HCT116 (cell line): ENCODE results near the gene ADARB2. TPM values are rescaled to one million over a fixed set of nuclear protein-coding genes. Genes with fewer than 3 reads are reported as not detected.

Experiments used
- ATAC-seq: fragments of 200-7000 bp; cut with Tn5 transposase; 2 replicates; pipeline ENCODE4 v1.9.1; 2020; ENCODE audit warnings: mild to moderate bottlenecking, moderate library complexity
- BruUV-seq: library from RNA; stranded (reverse); fragments of 400-500 nt; replicated peaks from 2 replicates; lab custom pipeline; 2021; lab: Mats Ljungman, UMichigan
- CTCF ChIA-PET: fragments of 300-600 bp; sonication (Branson Sonifier 250); formaldehyde crosslinking; loops from one replicate; lab custom pipeline; 2021; ENCODE audit warnings: antibody characterized with exemption; lab: Charles Lee
- POLR2A ChIA-PET: fragments of 300-600, 350-600 bp; sonication (Branson Sonifier 250); formaldehyde crosslinking; loops from one replicate; lab custom pipeline; 2021; ENCODE audit warnings: antibody characterized with exemption; lab: Charles Lee
- RAD21 ChIA-PET, 2 experiments: fragments of 300-600 bp; sonication (Branson Sonifier 250); formaldehyde crosslinking; loops; one replicate each; lab custom pipeline; 2023; ENCODE audit warnings: low total read pairs in 2 of 2; ENCODE audit not compliant: uncharacterized antibody in 2 of 2, unreplicated experiment in 2 of 2, low non-redundant PET in 1 of 2; lab: Charles Lee
- DNase-seq: peaks from one replicate; pipeline ENCODE4 v3.0.0-alpha.2; 2010; ENCODE audit warnings: low read depth, low spot score
- H2AFZ ChIP-seq: fragments of 200-600 bp; shearing (Covaris generic), sonication (generic); 2 replicates; pipeline ENCODE4 v1.6.1; 2017; ENCODE audit warnings: low read depth, mixed run types, mixed read lengths, antibody characterized with exemption, low read length; ENCODE audit not compliant: poor library complexity, severe bottlenecking
- H3K27ac ChIP-seq: 2 replicates; pipeline ENCODE4 v1.5.1; 2012; ENCODE audit warnings: low read depth, low read length
- H3K27me3 ChIP-seq: fragments of 200-600 bp; sonication (generic); 2 replicates; pipeline ENCODE4 v1.6.1; 2016; ENCODE audit warnings: mixed run types, low read length, mixed read lengths; ENCODE audit not compliant: insufficient read depth
- H3K36me3 ChIP-seq, 2 experiments: fragments of 200-500 bp in 1 of 2; fragments of 200-600 bp in 1 of 2; sonication (Bioruptor generic) in 1 of 2; sonication (generic) in 1 of 2; 2 replicates each; pipeline versions ENCODE4 v1.5.1 to v1.6.1; 2014 to 2016; ENCODE audit warnings: low read length in 2 of 2, inconsistent platforms in 1 of 2, mixed read lengths in 1 of 2, mixed run types in 1 of 2; ENCODE audit not compliant: insufficient read depth in 2 of 2, control insufficient read depth in 1 of 2
- H3K4me1 ChIP-seq, 2 experiments: fragments of 200-600 bp in 1 of 2; sonication (generic) in 1 of 2; 2 replicates each; pipeline versions ENCODE4 v1.5.1 to v1.6.1; 2012 to 2017; ENCODE audit warnings: low read length in 2 of 2, inconsistent platforms in 1 of 2, mild to moderate bottlenecking in 1 of 2, mixed read lengths in 1 of 2, mixed run types in 1 of 2, moderate library complexity in 1 of 2; ENCODE audit not compliant: insufficient read depth in 2 of 2, control insufficient read depth in 1 of 2
- H3K4me2 ChIP-seq: fragments of 200-600 bp; sonication (generic); 2 replicates; pipeline ENCODE4 v1.6.1; 2017; ENCODE audit warnings: mixed run types, low read length, mixed read lengths
- H3K4me3 ChIP-seq, 2 experiments: fragments of 200-600 bp in 1 of 2; sonication (generic) in 1 of 2; replicated peaks in 1 of 2; 2 replicates each; pipeline ENCODE4 v1.5.1; 2011 to 2016; ENCODE audit warnings: low read length in 2 of 2, control low read depth in 1 of 2, low read depth in 1 of 2, mild to moderate bottlenecking in 1 of 2, mixed read lengths in 1 of 2, mixed run types in 1 of 2
- H3K79me2 ChIP-seq: fragments of 200-600 bp; sonication (generic); 2 replicates; pipeline ENCODE4 v1.6.1; 2017; ENCODE audit warnings: mild to moderate bottlenecking, mixed run types, low read length, moderate library complexity, mixed read lengths; ENCODE audit not compliant: insufficient read depth
- H3K9ac ChIP-seq: fragments of 200-600 bp; sonication (generic); 2 replicates; pipeline ENCODE4 v1.6.1; 2016; ENCODE audit warnings: low read length, mixed read lengths
- H3K9me2 ChIP-seq: fragments of 200-600 bp; sonication (generic), shearing (Covaris generic); 2 replicates; pipeline ENCODE4 v1.6.1; 2017; ENCODE audit warnings: mixed run types, mild to moderate bottlenecking, moderate library complexity; ENCODE audit not compliant: insufficient read depth
- H3K9me3 ChIP-seq, 2 experiments: fragments of 200-500 bp in 1 of 2; fragments of 200-600 bp in 1 of 2; sonication (Bioruptor generic) in 1 of 2; sonication (generic) in 1 of 2; 2 replicates each; pipeline ENCODE4 v1.6.1; 2014 to 2017; ENCODE audit warnings: low read length in 2 of 2, mixed read lengths in 2 of 2, inconsistent platforms in 1 of 2, low read depth in 1 of 2, mild to moderate bottlenecking in 1 of 2, mixed run types in 1 of 2, moderate library complexity in 1 of 2; ENCODE audit not compliant: control insufficient read depth in 1 of 2, insufficient read depth in 1 of 2
- H4K20me1 ChIP-seq: fragments of 200-600 bp; sonication (generic), shearing (Covaris generic); 2 replicates; pipeline ENCODE4 v1.6.1; 2017; ENCODE audit warnings: mixed run types, mild to moderate bottlenecking, moderate library complexity; ENCODE audit not compliant: insufficient read depth
- ATF3 ChIP-seq: IDR thresholded peaks from 2 replicates; pipeline ENCODE4 v1.6.1; 2012
- CEBPB ChIP-seq: IDR thresholded peaks from 2 replicates; pipeline ENCODE4 v1.6.1; 2012; ENCODE audit warnings: low read depth
- CTCF ChIP-seq, 3 experiments: fragments of 200-600 bp in 1 of 3; sonication (generic) in 1 of 3; IDR thresholded peaks in 2 of 3; conservative IDR thresholded peaks in 1 of 3; 2 replicates each; pipeline ENCODE4 v1.5.1; 2012 to 2017; ENCODE audit warnings: low read depth in 2 of 3, low read length in 2 of 3, antibody characterized with exemption in 1 of 3, borderline replicate concordance in 1 of 3, control low read depth in 1 of 3, mild to moderate bottlenecking in 1 of 3, mixed read lengths in 1 of 3, mixed run types in 1 of 3, moderate library complexity in 1 of 3; ENCODE audit not compliant: insufficient read depth in 1 of 3
- EGR1 ChIP-seq: IDR thresholded peaks from 2 replicates; pipeline ENCODE4 v1.6.1; 2012; ENCODE audit warnings: low read depth
- ELF1 ChIP-seq: IDR thresholded peaks from 2 replicates; pipeline ENCODE4 v1.6.1; 2012; ENCODE audit warnings: low read depth, borderline replicate concordance
- FOSL1 ChIP-seq: IDR thresholded peaks from 2 replicates; pipeline ENCODE4 v1.6.1; 2012; ENCODE audit warnings: low read depth
- JUND ChIP-seq: IDR thresholded peaks from 2 replicates; pipeline ENCODE4 v1.6.1; 2012
- POLR2A ChIP-seq: IDR thresholded peaks from 2 replicates; pipeline ENCODE4 v1.7.0; 2011; ENCODE audit warnings: borderline replicate concordance; ENCODE audit not compliant: insufficient read depth, insufficient read length; ENCODE audit errors: extremely low read depth
- POLR2AphosphoS5 ChIP-seq: IDR thresholded peaks from 2 replicates; pipeline ENCODE4 v1.6.1; 2011; ENCODE audit warnings: mild to moderate bottlenecking, low read depth, low read length, moderate library complexity
- RAD21 ChIP-seq: IDR thresholded peaks from 2 replicates; pipeline ENCODE4 v1.6.1; 2012; ENCODE audit warnings: low read depth, mild to moderate bottlenecking
- SIN3A ChIP-seq: IDR thresholded peaks from 2 replicates; pipeline ENCODE4 v1.6.1; 2012; ENCODE audit warnings: low read depth
- SP1 ChIP-seq: IDR thresholded peaks from 2 replicates; pipeline ENCODE4 v1.6.1; 2012; ENCODE audit warnings: low read depth
- SRF ChIP-seq: IDR thresholded peaks from 2 replicates; pipeline ENCODE4 v1.6.1; 2012; ENCODE audit warnings: low read depth
- TCF7L2 ChIP-seq: IDR thresholded peaks from 2 replicates; pipeline ENCODE4 v1.7.0; 2011; ENCODE audit warnings: borderline replicate concordance, inconsistent platforms; ENCODE audit not compliant: insufficient read depth, insufficient read length; ENCODE audit errors: extremely low read depth
- ZFX ChIP-seq: fragments of 450-650 bp; IDR thresholded peaks from 2 replicates; pipeline ENCODE4 v1.6.1; 2017
- ZNF274 ChIP-seq: fragments of 200-500 bp; sonication (Bioruptor generic); IDR thresholded peaks from 2 replicates; pipeline ENCODE4 v1.6.1; 2014; ENCODE audit warnings: mild to moderate bottlenecking, low read depth, low read length, inconsistent platforms
- intact Hi-C: fragments of 100-400 bp; cut with micrococcal nuclease; formaldehyde crosslinking; loops from 2 replicates; pipeline ENCODE4 v1.10.0; 2022
- total RNA-seq: library from RNA; stranded (reverse); gene quantifications from one replicate; pipeline ENCODE4 v1.2.1, GENCODE V29; 2021; ENCODE audit not compliant: unreplicated experiment
- TF ChIP-seq, protein P1 (sequence below): IDR thresholded peaks from 2 replicates; pipeline ENCODE4 v1.6.1; 2012
- TF ChIP-seq, protein P2 (sequence below): IDR thresholded peaks from 2 replicates; pipeline ENCODE4 v1.6.1; 2012; ENCODE audit warnings: low read depth

The ADARB2 gene
- total RNA-seq, 1 experiment from 2014 or later: not detected

- CTCF ChIA-PET: no interaction called here
- DNase-seq (no peak), ATAC-seq (no peak)
- intact Hi-C loops: no loop called here
- no peak overlapping the region for H3K4me2 ChIP-seq
- H3K27me3 ChIP-seq: 0 out of 2 replicates have a peak, but pooled peaks cover 5% of the 10 kb centered on the region
- POLR2A ChIA-PET: no interaction called here
- no peaks in the 10 kb centered on the region for H3K9me3 ChIP-seq
- H2AFZ ChIP-seq: no peak overlapping the region
- no peaks in the 10 kb centered on the region for H3K36me3 ChIP-seq
- no peak overlapping the region for H3K27ac ChIP-seq
- no peaks in the 10 kb centered on the region for H3K9me2 ChIP-seq
- no TSS peak for BruUV-seq
- no peaks in the 10 kb centered on the region for H4K20me1 ChIP-seq
- RAD21 ChIA-PET: no interaction called here
- H3K9ac ChIP-seq: no peak overlapping the region
- no peak for TF ChIP-seq FOSL1
- TF ChIP-seq, protein P1, sequence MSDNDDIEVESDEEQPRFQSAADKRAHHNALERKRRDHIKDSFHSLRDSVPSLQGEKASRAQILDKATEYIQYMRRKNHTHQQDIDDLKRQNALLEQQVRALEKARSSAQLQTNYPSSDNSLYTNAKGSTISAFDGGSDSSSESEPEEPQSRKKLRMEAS: no peak
- TF ChIP-seq ATF3: no peak
- TF ChIP-seq POLR2A: no peak
- TF ChIP-seq ZNF274: no peak
- no peak for TF ChIP-seq TCF7L2
- TF ChIP-seq RAD21: no peak
- no peak for TF ChIP-seq SRF
- no peak for TF ChIP-seq ZFX
- TF ChIP-seq ELF1: no peak
- TF ChIP-seq EGR1: no peak
- no peak for TF ChIP-seq SP1
- TF ChIP-seq POLR2AphosphoS5: no peak
- no peak for TF ChIP-seq CEBPB
- TF ChIP-seq, protein P2, sequence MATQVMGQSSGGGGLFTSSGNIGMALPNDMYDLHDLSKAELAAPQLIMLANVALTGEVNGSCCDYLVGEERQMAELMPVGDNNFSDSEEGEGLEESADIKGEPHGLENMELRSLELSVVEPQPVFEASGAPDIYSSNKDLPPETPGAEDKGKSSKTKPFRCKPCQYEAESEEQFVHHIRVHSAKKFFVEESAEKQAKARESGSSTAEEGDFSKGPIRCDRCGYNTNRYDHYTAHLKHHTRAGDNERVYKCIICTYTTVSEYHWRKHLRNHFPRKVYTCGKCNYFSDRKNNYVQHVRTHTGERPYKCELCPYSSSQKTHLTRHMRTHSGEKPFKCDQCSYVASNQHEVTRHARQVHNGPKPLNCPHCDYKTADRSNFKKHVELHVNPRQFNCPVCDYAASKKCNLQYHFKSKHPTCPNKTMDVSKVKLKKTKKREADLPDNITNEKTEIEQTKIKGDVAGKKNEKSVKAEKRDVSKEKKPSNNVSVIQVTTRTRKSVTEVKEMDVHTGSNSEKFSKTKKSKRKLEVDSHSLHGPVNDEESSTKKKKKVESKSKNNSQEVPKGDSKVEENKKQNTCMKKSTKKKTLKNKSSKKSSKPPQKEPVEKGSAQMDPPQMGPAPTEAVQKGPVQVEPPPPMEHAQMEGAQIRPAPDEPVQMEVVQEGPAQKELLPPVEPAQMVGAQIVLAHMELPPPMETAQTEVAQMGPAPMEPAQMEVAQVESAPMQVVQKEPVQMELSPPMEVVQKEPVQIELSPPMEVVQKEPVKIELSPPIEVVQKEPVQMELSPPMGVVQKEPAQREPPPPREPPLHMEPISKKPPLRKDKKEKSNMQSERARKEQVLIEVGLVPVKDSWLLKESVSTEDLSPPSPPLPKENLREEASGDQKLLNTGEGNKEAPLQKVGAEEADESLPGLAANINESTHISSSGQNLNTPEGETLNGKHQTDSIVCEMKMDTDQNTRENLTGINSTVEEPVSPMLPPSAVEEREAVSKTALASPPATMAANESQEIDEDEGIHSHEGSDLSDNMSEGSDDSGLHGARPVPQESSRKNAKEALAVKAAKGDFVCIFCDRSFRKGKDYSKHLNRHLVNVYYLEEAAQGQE: no peak
- TF ChIP-seq CTCF (IDR thresholded peaks at IDR 0.05 in 2 of 3, conservative IDR thresholded peaks at IDR 0.05 in 1 of 3; ENCODE audit: borderline replicate concordance in 1 of 3, insufficient read depth in 1 of 3, low read depth in 2 of 3, low read length in 2 of 3): no peak
- TF ChIP-seq SIN3A: no peak
- no peak for TF ChIP-seq JUND
- TF ChIP-seq, all 23 proteins: peak for 0
- Histone ChIP-seq H3K4me1 (no peaks in the 10 kb centered on the region), H3K4me3 (no peak overlapping the region), H3K79me2 (no peaks in the 10 kb centered on the region)
These were observed 136.5 kb downstream of the ADARB2 start for GRCh38 chr10:1600861-1601260.
